Measurements from ENCODE around the gene PZP.

Gene PZP

GRCh38 chr12:9127484-9127883 is 80.7 kb downstream of the PZP start:
- DNase-seq (ENCODE audit: low read depth in 2 of 3, low spot score in 1 of 3) = no peak

- no peak for DNase-seq (ENCODE audit: low read depth in 2 of 3, low spot score in 1 of 3)
Measured at GRCh38 chr12:9124383-9125031, 83.7 kb downstream of the PZP start.

- DNase-seq (ENCODE audit: low read depth in 2 of 3, low spot score in 1 of 3) = no peak
Measured at GRCh38 chr12:9123781-9124382, 84.3 kb downstream of the PZP start.

- no peak for DNase-seq (ENCODE audit: low read depth in 2 of 3, low spot score in 1 of 3)
Measured at GRCh38 chr12:9122091-9122609, 86.0 kb downstream of the PZP start.

GRCh38 chr12:9120487-9121184 is 87.6 kb downstream of the PZP start:
- no peak for DNase-seq (ENCODE audit: low read depth in 2 of 3, low spot score in 1 of 3)

- no peak for DNase-seq (ENCODE audit: low read depth in 2 of 3, low spot score in 1 of 3)
Measured at GRCh38 chr12:9118158-9118557, 90.0 kb downstream of the PZP start.

- no peak for DNase-seq (ENCODE audit: low read depth in 2 of 3, low spot score in 1 of 3)
Measured at GRCh38 chr12:9115731-9116559, 92.2 kb downstream of the PZP start, which contains the start of gene A2M. Gene A2M, minus strand, starts transcription at chr12:9115919. Its CDS starts 70 bp downstream, at chr12:9115849.

GRCh38 chr12:9114946-9115345 is 93.2 kb downstream of the PZP start:
- no peak for DNase-seq (ENCODE audit: low read depth in 2 of 3, low spot score in 1 of 3)

GRCh38 chr12:9113987-9114309 is 94.2 kb downstream of the PZP start:
- no peak for DNase-seq (ENCODE audit: low read depth in 2 of 3, low spot score in 1 of 3)

GRCh38 chr12:9113296-9113986 is 94.8 kb downstream of the PZP start:
- no peak for DNase-seq (ENCODE audit: low read depth in 2 of 3, low spot score in 1 of 3)

- no peak for DNase-seq (ENCODE audit: low read depth in 2 of 3, low spot score in 1 of 3)
Measured at GRCh38 chr12:9112076-9112853, 95.9 kb downstream of the PZP start.

GRCh38 chr12:9111525-9111924 is 96.7 kb downstream of the PZP start:
- no peak for DNase-seq (ENCODE audit: low read depth in 2 of 3, low spot score in 1 of 3)

GRCh38 chr12:9109737-9110491 is 98.3 kb downstream of the PZP start:
- no peak for DNase-seq (ENCODE audit: low read depth in 2 of 3, low spot score in 1 of 3)

GRCh38 chr12:9109213-9109522 is 99.0 kb downstream of the PZP start:
- no peak for DNase-seq (ENCODE audit: low read depth in 2 of 3, low spot score in 1 of 3)

- DNase-seq (ENCODE audit: low read depth in 2 of 3, low spot score in 1 of 3) = no peak
Measured at GRCh38 chr12:9108504-9109212, 99.5 kb downstream of the PZP start.

GRCh38 chr12:9107542-9107873 is 100.7 kb downstream of the PZP start:
- DNase-seq (ENCODE audit: low read depth in 2 of 3, low spot score in 1 of 3) = no peak

- no peak for DNase-seq (ENCODE audit: low read depth in 2 of 3, low spot score in 1 of 3)
Measured at GRCh38 chr12:9106610-9107541, 101.3 kb downstream of the PZP start.

GRCh38 chr12:9106067-9106466 is 102.1 kb downstream of the PZP start:
- DNase-seq (ENCODE audit: low read depth in 2 of 3, low spot score in 1 of 3) = no peak
